ENCODE measurements around the gene NMRK1. TPM values are rescaled to one million over a fixed set of nuclear protein-coding genes. Genes with fewer than 3 reads are reported as not detected.

NMRK1 gene
- total and polyA plus RNA-seq, 9 donors, result 14.6 to 40.0 (median 23.8) TPM

DNA sequence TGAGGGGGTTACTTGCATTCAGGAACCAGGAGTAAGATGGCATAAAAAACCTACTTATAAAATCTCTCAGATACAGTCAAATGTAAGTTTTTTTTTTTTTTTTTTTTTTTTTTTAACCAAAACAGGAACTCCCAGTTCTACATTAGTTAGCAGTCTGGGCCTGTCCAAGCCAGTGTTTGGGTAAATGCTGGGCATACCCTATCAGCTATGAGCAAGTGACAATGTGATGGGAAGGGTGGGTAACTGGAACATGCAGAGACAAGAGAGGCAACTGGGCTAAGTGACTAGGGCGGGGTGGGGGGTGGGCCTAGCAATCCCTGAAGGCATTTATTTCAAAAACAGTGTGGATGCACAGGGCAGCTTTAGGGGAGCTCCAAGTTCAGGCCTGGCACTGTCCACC lies 2.3 kb downstream of the NMRK1 start:
- intact Hi-C loops (cut with DNase I), result loop anchor here in 1 of 4 donors (10.0 kb wide), 1 partner anchor 131 kb away; the partner anchor contains the start of gene C9orf40
- no peak for DNase-seq
- no peaks in the 10 kb centered on the region for H3K36me3 ChIP-seq
- WGBS, 3 donors, result 88 to 100% (median 98%) methylated on average over 1 of the region's 1 CpG
- no peak overlapping the region for H3K4me3 ChIP-seq
- peaks cover 10% of the 10 kb centered on the region for H3K4me1 ChIP-seq (ENCODE audit: insufficient read depth)
- H3K27ac ChIP-seq, result no peak overlapping the region
- H3K9me3 ChIP-seq, result no peaks in the 10 kb centered on the region
- TF ChIP-seq, protein P1, sequence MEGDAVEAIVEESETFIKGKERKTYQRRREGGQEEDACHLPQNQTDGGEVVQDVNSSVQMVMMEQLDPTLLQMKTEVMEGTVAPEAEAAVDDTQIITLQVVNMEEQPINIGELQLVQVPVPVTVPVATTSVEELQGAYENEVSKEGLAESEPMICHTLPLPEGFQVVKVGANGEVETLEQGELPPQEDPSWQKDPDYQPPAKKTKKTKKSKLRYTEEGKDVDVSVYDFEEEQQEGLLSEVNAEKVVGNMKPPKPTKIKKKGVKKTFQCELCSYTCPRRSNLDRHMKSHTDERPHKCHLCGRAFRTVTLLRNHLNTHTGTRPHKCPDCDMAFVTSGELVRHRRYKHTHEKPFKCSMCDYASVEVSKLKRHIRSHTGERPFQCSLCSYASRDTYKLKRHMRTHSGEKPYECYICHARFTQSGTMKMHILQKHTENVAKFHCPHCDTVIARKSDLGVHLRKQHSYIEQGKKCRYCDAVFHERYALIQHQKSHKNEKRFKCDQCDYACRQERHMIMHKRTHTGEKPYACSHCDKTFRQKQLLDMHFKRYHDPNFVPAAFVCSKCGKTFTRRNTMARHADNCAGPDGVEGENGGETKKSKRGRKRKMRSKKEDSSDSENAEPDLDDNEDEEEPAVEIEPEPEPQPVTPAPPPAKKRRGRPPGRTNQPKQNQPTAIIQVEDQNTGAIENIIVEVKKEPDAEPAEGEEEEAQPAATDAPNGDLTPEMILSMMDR (IDR thresholded peaks at IDR 0.05), result no peak
- TF ChIP-seq EP300 (IDR thresholded peaks at IDR 0.05) (no peak), POLR2A (IDR thresholded peaks at IDR 0.05) (no peak)
- no peaks in the 10 kb centered on the region for H3K27me3 ChIP-seq

DNA sequence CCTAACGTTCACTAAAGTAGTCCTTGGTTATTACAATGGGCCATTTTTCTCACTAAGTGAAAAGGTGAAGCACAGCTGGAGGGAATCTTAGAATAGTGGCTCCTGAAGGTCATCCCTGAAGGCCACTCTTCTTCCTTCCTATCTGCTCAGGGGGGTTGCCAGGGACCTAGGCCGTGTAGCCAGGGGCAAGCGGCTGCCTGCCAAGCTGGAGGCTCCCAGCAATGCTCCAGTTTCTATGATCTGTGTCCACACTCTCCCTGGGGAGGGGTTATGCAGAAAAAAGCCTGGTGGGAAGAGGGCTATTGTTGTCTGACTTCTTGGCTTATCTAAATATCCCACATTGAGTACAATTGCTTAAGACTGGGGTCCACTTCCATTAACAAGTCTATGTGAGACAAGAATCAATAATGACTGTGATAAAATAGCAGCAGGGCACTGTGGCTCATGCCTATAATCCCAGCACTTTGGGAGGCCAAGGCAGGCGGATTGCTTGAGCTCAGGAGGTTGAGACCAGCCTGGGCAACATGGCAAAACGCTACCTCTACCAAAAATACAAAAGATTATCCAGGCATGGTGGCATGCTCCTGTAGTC lies 3.8 kb downstream of the NMRK1 start:
- Histone ChIP-seq H3K27ac (peak overlapping the region in 1 of 2 donors; percentile 14), H3K4me1 (ENCODE audit: insufficient read depth) (peaks cover 7% of the 10 kb centered on the region), H3K36me3 (no peaks in the 10 kb centered on the region), H3K4me3 (no peak overlapping the region), H3K9me3 (no peaks in the 10 kb centered on the region), H3K27me3 (no peaks in the 10 kb centered on the region)
- 72 to 83% (median 72%) methylated on average over 5 of the region's 5 CpGs for WGBS, 3 donors
- no peak for DNase-seq
- TF ChIP-seq, protein P1 (IDR thresholded peaks at IDR 0.05), result no peak
- TF ChIP-seq EP300 (IDR thresholded peaks at IDR 0.05), result no peak
- TF ChIP-seq POLR2A (IDR thresholded peaks at IDR 0.05), result no peak
- intact Hi-C loops (cut with DNase I), result loop anchor here in 1 of 4 donors (5.0 to 10.0 kb wide), 2 partner anchors 57 to 129 kb away; partner anchors contain the start of genes C9orf40 and CARNMT1

DNA sequence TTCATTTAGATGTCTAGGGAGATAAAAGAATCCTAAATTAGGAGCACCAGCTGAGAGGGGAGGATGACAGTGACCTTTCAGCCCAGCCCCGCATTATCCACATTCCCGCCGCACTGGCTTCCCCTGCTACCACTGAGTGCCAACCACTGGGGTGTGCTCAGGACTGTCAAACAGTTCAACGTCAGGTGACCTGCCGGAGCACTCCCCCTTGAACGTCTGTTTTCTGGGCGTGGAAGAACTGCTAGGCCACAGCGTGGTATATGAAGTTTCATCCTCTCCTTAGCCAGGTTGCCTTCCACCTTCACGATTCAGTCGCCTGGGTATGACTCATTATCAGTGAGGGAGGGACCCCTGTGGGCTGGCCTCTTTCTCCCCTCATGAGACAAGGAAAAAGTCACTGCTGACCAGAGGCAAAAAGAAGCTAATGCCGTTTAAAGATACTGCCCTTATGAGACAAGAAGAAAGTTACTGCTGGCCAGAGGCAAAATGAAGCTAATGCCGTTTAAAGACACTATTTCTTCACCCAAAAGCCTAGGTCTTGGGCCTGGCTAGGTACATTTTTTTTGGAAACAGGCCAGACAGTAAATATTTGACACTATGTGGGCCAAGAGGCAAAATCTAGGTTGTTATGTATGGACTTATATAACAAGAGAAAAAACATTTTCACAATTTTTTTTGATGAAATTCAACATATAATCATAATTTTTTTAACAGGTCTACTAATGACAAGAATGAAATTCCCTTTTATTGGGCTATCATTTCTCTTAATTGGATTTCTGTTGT lies 4.6 kb downstream of the NMRK1 start:
- Histone ChIP-seq H3K27ac (peak overlapping the region in 1 of 2 donors; percentile 14), H3K27me3 (no peaks in the 10 kb centered on the region), H3K4me1 (ENCODE audit: insufficient read depth) (peaks cover 7% of the 10 kb centered on the region), H3K4me3 (no peak overlapping the region), H3K36me3 (no peaks in the 10 kb centered on the region), H3K9me3 (no peaks in the 10 kb centered on the region)
- TF ChIP-seq POLR2A (IDR thresholded peaks at IDR 0.05), result no peak
- TF ChIP-seq, protein P1 (IDR thresholded peaks at IDR 0.05), result no peak
- 77 to 81% (median 79%) methylated on average over 12 of the region's 12 CpGs for WGBS, 3 donors
- intact Hi-C loops (cut with DNase I), result loop anchor here in 1 of 4 donors (5.0 to 10.0 kb wide), 2 partner anchors 56 to 129 kb away; partner anchors contain the start of genes C9orf40 and CARNMT1
- DNase-seq, result no peak

DNA sequence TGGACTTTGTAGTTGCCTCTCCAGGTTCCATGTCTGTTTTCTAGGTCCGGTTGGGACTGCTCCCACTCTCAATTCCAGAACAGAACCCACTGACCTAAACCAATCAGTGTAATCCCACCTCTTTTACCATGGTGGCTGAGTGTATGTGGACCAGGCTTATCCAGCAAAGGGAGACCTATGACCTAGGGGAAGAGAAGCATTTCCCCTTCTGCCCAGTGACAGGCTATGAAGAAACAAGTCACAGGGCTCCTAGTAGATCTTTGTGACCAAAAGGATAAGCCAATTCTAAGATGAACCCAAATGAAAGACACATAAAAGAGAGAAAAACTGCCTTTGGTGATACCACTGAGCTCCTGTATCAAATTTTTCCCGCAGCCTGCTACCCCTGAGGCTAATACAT lies 6.3 kb downstream of the NMRK1 start:
- 1 to 72% (median 34%) methylated on average over 2 of the region's 2 CpGs for WGBS, 3 donors
- TF ChIP-seq POLR2A (IDR thresholded peaks at IDR 0.05) (no peak), EP300 (IDR thresholded peaks at IDR 0.05) (no peak)
- TF ChIP-seq, protein P1 (IDR thresholded peaks at IDR 0.05), result no peak
- Histone ChIP-seq H3K27ac (no peak overlapping the region), H3K27me3 (no peaks in the 10 kb centered on the region), H3K36me3 (no peaks in the 10 kb centered on the region), H3K9me3 (no peaks in the 10 kb centered on the region), H3K4me3 (no peak overlapping the region), H3K4me1 (ENCODE audit: insufficient read depth) (peaks cover 7% of the 10 kb centered on the region)
- no peak for DNase-seq
- intact Hi-C loops (cut with DNase I), result loop anchor here in 1 of 4 donors (5.0 to 10.0 kb wide), 2 partner anchors 54 to 127 kb away; partner anchors contain the start of genes C9orf40 and CARNMT1
